Endodermal cell (in vitro differentiated cells): ENCODE results near the gene FN1. TPM values are rescaled to one million over a fixed set of nuclear protein-coding genes. Genes with fewer than 3 reads are reported as not detected.

ENCODE experiments used
- total RNA-seq, 2 donors: library from RNA; stranded (reverse); fragmentation: NEBNext Ultra II Directional in 1 of 2; extraction: Animal tissue kit (Norgen Biotek cat#: 25700) in 1 of 2; gene quantifications; 2 replicates in 1 of 2; 3 replicates in 1 of 2; pipeline ENCODE4 v1.2.1, GENCODE V29; 2021

Gene FN1
- total RNA-seq, 2 donors from 2014 or later: 2,721 to 2,960 TPM

Other genes with a start within 250 kb of the FN1 start
- gene ATIC, start 124.0 kb downstream of the FN1 start, total RNA-seq: 100 to 1,000 TPM; 185 to 209 TPM